Stimulated activated CD8-positive, alpha-beta memory T cell treated with anti-CD3 and anti-CD28 coated beads, Interleukin-7, amount 100 ng/mL, for 1 hour (primary cell): ENCODE data around the gene LFNG.

Experiments used
- DNase-seq, 2 donors: peaks; one replicate each; pipeline ENCODE4 v3.0.0-alpha.2; 2020; ENCODE audit warnings: low read depth in 2 of 2

LFNG gene

GRCh38 chr7:2519119-2519930 is at the start of gene LFNG:
TSS of gene LFNG (plus strand) at chr7:2519774. CDS start at chr7:2519862, 88 bp downstream.
- peak; percentile 69 to 74 for DNase-seq

- no peak for DNase-seq
Measured at GRCh38 chr7:2470204-2471021, 49.2 kb upstream of the LFNG start.

GRCh38 chr7:2471022-2471329 is 48.6 kb upstream of the LFNG start:
- no peak for DNase-seq

- no peak for DNase-seq
Measured at GRCh38 chr7:2471396-2471795, 48.2 kb upstream of the LFNG start.

- no peak for DNase-seq
Measured at GRCh38 chr7:2472739-2473138, 46.8 kb upstream of the LFNG start.

GRCh38 chr7:2473496-2474180 is 45.9 kb upstream of the LFNG start:
- DNase-seq: no peak

- no peak for DNase-seq
Measured at GRCh38 chr7:2474224-2474623, 45.4 kb upstream of the LFNG start.

GRCh38 chr7:2474813-2475677 is 44.5 kb upstream of the LFNG start:
- DNase-seq: no peak

- no peak for DNase-seq
Measured at GRCh38 chr7:2475678-2476015, 43.9 kb upstream of the LFNG start.

GRCh38 chr7:2476298-2476697 is 43.3 kb upstream of the LFNG start, which contains the start of gene GRIFIN:
TSS of gene GRIFIN (minus strand) at chr7:2476398. CDS start at chr7:2476383, 15 bp downstream.
- DNase-seq: no peak

GRCh38 chr7:2476776-2477446 is 42.7 kb upstream of the LFNG start:
- no peak for DNase-seq

GRCh38 chr7:2477447-2478398 is 41.9 kb upstream of the LFNG start:
- peak; percentile 21 to 34 for DNase-seq

- no peak for DNase-seq
Measured at GRCh38 chr7:2478399-2478785, 41.2 kb upstream of the LFNG start.

GRCh38 chr7:2478800-2479199 is 40.8 kb upstream of the LFNG start:
- DNase-seq: no peak

- no peak for DNase-seq
Measured at GRCh38 chr7:2479276-2480069, 40.1 kb upstream of the LFNG start.

GRCh38 chr7:2480070-2480408 is 39.5 kb upstream of the LFNG start:
- DNase-seq: no peak

GRCh38 chr7:2481195-2481594 is 38.4 kb upstream of the LFNG start:
- no peak for DNase-seq

- no peak for DNase-seq
Measured at GRCh38 chr7:2482725-2483451, 36.7 kb upstream of the LFNG start.

- no peak for DNase-seq
Measured at GRCh38 chr7:2483494-2483893, 36.1 kb upstream of the LFNG start.
